ENCODE results near the gene ITPR3.
A peak's percentile ranks its signal among the peaks of the same experiment; 100 is the strongest.

DNA sequence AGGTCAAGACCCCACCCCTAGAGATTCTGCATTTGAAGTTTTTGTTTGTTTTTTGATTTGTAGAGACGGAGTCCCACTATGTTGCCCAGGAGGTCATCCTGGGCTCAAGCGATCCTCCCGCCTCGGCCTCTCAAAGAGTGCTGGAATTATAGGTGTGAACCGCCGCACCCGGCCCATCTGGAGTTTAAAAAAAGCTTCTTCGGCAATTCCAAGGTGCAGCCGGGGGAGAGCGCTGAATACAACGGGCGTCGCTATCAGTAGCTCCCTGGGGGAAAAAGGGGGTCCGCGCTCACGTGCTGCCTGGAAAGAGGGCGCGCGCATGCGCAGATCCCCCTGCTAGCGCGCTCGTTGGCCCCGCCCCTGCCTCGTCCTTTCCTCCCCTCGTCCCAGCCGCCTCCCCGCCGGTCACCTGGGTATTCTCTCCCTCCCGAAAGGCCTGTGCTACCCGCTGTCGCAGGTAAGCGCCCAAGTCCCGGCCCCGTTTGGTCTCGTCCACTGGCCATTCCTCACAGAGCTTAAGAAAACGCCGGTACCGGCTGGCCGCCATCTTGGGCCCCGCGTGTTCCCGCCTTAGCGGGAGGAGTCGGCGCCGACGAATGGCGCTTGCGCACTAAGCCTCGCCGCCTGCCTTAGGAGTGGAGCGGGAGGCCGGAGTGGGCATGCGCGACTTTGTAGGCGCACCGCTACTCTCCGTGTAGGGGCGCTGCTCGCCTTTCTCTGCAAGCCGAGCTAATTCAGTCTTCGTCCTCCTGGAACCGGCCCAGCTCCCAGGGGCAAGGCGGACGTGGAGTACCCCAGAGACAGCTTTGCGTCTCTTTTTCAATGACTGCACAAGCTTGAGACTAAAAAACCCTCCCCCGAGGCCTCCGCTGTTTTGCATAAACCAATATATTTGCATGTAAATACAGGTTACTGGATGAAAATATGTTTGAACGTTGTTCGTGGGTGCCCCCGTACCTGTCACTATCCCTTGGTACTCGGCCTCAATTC lies 90.3 kb downstream of the ITPR3 start, which contains the start of gene UQCC2:
- TF ChIP-seq, protein P1, sequence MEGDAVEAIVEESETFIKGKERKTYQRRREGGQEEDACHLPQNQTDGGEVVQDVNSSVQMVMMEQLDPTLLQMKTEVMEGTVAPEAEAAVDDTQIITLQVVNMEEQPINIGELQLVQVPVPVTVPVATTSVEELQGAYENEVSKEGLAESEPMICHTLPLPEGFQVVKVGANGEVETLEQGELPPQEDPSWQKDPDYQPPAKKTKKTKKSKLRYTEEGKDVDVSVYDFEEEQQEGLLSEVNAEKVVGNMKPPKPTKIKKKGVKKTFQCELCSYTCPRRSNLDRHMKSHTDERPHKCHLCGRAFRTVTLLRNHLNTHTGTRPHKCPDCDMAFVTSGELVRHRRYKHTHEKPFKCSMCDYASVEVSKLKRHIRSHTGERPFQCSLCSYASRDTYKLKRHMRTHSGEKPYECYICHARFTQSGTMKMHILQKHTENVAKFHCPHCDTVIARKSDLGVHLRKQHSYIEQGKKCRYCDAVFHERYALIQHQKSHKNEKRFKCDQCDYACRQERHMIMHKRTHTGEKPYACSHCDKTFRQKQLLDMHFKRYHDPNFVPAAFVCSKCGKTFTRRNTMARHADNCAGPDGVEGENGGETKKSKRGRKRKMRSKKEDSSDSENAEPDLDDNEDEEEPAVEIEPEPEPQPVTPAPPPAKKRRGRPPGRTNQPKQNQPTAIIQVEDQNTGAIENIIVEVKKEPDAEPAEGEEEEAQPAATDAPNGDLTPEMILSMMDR (IDR thresholded peaks at IDR 0.05) = peak; percentile 48 to 83 (median 68)
- peak; percentile 64 to 89 for TF ChIP-seq EP300 (IDR thresholded peaks at IDR 0.05)
